Loucy (cell line): ENCODE data around the gene PKD2.

Experiments used
- H2AFZ ChIP-seq: fragments of 200-600 bp; sonication (generic); 2 replicates; pipeline ENCODE4 v1.6.0; 2016; ENCODE audit warnings: antibody characterized with exemption, mild to moderate bottlenecking, low read length, moderate library complexity
- H3F3A ChIP-seq: fragments of 200-600 bp; 2 replicates; pipeline ENCODE4 v1.6.0; 2016; ENCODE audit warnings: antibody characterized with exemption, low read depth, mild to moderate bottlenecking
- H3K27me3 ChIP-seq: fragments of 200-600 bp; sonication (generic); 2 replicates; pipeline ENCODE4 v1.6.1; 2014; ENCODE audit warnings: low read length, mild to moderate bottlenecking; ENCODE audit not compliant: insufficient read depth, poor library complexity, severe bottlenecking
- H3K36me3 ChIP-seq: fragments of 200-600 bp; sonication (generic); 2 replicates; pipeline ENCODE4 v1.6.1; 2016; ENCODE audit warnings: low read length; ENCODE audit not compliant: insufficient read depth
- H3K4me1 ChIP-seq: fragments of 200-600 bp; sonication (generic); 2 replicates; pipeline ENCODE4 v1.5.1; 2014; ENCODE audit warnings: low read length, mild to moderate bottlenecking; ENCODE audit not compliant: insufficient read depth, poor library complexity, severe bottlenecking
- H3K4me2 ChIP-seq: fragments of 200-600 bp; sonication (generic); 2 replicates; pipeline ENCODE4 v1.6.0; 2014; ENCODE audit warnings: antibody characterized with exemption, low read length, low read depth, mild to moderate bottlenecking; ENCODE audit not compliant: poor library complexity, severe bottlenecking
- H3K4me3 ChIP-seq: fragments of 200-600 bp; sonication (generic); 2 replicates; pipeline ENCODE4 v1.5.1; 2014; ENCODE audit warnings: low read length, mild to moderate bottlenecking, mixed read lengths; ENCODE audit not compliant: poor library complexity, severe bottlenecking
- H3K79me2 ChIP-seq: fragments of 200-600 bp; sonication (generic); 2 replicates; pipeline ENCODE4 v1.6.1; 2014; ENCODE audit warnings: low read length; ENCODE audit not compliant: insufficient read depth
- H3K9ac ChIP-seq: fragments of 200-600 bp; sonication (generic); 2 replicates; pipeline ENCODE4 v1.6.0; 2014; ENCODE audit warnings: mild to moderate bottlenecking, low read depth, low read length, moderate library complexity; ENCODE audit not compliant: poor library complexity, severe bottlenecking
- H3K9me2 ChIP-seq: fragments of 200-600 bp; sonication (generic); replicated peaks from 2 replicates; pipeline ENCODE4 v1.6.1; 2016; ENCODE audit warnings: low read depth, low read length, mixed read lengths
- H3K9me3 ChIP-seq: fragments of 200-600 bp; sonication (generic); 2 replicates; pipeline ENCODE4 v1.6.1; 2014; ENCODE audit warnings: mild to moderate bottlenecking, antibody characterized with exemption, low read length, low read depth; ENCODE audit not compliant: insufficient read depth
- H4K20me1 ChIP-seq: fragments of 200-600 bp; sonication (generic); 2 replicates; pipeline ENCODE4 v1.6.0; 2014; ENCODE audit warnings: antibody characterized with exemption, low read length, mild to moderate bottlenecking; ENCODE audit not compliant: insufficient read depth, poor library complexity, severe bottlenecking
- EZH2phosphoT487 ChIP-seq: fragments of 200-600 bp; IDR thresholded peaks from 2 replicates; pipeline ENCODE4 v1.6.1; 2018; ENCODE audit warnings: antibody characterized with exemption, mild to moderate bottlenecking, moderate library complexity, borderline replicate concordance
- TF ChIP-seq, protein P1 (sequence below): fragments of 200-600 bp; sonication (generic); conservative IDR thresholded peaks from 2 replicates; pipeline ENCODE4 v1.5.1; 2014; ENCODE audit warnings: mild to moderate bottlenecking, antibody characterized with exemption, low read length

Gene PKD2

DNA sequence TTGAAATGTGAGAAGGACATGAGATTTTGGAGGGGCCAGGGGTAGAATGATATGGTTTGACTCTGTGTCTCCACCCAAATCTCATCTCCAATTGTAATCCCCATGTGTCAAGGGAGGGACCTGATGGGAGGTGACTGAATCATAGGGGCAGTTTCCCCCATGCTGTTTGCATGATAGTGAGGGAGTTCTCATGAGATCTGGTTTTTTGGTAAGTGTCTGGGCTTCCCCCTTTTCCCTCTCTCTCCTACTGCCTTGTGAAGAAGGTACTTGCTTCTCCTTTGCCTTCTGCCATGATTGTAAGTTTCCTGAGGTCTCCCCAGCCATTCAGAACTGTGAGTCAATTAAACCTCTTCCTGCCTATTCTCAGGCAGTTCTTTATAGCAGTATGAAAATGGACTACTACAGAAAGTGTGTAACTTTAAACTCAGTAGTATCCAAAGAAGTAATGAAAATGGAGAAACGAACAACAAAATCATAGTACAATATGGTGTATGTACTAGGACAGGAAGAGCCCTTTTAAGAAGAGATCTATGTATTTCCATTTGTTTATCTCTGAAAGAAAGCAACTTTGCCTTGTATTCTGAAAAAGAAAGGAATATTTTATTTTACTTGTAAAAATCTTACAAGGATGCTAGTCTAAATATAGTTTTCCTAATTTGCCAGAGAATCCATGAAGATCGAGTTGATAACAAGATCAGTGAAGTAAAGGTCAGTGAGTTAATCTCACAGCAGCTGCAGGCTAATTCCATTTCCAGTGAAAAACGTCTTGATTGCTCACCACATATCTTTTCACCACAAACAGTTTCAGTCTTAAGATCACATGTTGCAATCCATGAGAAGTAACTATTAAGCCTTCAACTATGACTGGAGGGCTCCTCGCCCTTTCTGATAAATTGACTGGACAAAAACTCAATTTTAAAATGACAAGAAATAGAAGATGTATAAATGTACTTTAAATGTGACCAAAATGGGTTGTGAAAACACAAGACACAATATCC lies 20.5 kb downstream of the PKD2 start:
- Histone ChIP-seq H3F3A (no peaks in the 10 kb centered on the region), H3K4me3 (no peak overlapping the region), H3K9me3 (no peaks in the 10 kb centered on the region; the same call in 1 of the 2 replicates), H3K9me2 (no peaks in the 10 kb centered on the region), H3K27me3 (no peaks in the 10 kb centered on the region), H3K4me2 (no peak overlapping the region), H4K20me1 (no peaks in the 10 kb centered on the region), H3K79me2 (no peaks in the 10 kb centered on the region), H3K36me3 (peaks cover 24% of the 10 kb centered on the region; the same call in 1 of the 2 replicates), H3K4me1 (no peaks in the 10 kb centered on the region), H3K9ac (no peak overlapping the region), H2AFZ (no peak overlapping the region)
- no peak for TF ChIP-seq EZH2phosphoT487
- TF ChIP-seq, protein P1, sequence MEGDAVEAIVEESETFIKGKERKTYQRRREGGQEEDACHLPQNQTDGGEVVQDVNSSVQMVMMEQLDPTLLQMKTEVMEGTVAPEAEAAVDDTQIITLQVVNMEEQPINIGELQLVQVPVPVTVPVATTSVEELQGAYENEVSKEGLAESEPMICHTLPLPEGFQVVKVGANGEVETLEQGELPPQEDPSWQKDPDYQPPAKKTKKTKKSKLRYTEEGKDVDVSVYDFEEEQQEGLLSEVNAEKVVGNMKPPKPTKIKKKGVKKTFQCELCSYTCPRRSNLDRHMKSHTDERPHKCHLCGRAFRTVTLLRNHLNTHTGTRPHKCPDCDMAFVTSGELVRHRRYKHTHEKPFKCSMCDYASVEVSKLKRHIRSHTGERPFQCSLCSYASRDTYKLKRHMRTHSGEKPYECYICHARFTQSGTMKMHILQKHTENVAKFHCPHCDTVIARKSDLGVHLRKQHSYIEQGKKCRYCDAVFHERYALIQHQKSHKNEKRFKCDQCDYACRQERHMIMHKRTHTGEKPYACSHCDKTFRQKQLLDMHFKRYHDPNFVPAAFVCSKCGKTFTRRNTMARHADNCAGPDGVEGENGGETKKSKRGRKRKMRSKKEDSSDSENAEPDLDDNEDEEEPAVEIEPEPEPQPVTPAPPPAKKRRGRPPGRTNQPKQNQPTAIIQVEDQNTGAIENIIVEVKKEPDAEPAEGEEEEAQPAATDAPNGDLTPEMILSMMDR = no peak

DNA sequence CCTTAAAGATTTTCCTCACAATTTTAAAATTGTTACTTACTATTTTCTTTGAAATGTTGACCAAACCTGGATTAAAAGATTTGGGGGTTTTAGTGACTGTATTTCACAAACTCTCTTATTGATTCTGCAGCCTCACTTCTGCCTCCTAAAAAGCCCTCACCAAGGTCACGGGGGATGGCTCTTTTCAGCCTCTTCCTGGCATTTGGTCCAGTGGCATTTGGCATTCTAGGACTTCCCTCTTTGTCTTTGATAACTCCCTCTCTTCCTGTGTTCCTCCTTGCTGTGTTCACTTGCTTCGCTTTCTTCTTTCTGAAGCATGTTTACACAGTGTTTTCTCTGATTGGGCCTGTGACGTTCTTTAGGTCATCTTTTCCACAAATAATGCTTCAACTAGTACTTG lies 21.5 kb downstream of the PKD2 start:
- Histone ChIP-seq H3K4me3 (no peak overlapping the region), H3K4me1 (no peaks in the 10 kb centered on the region), H3K9ac (no peak overlapping the region), H3K36me3 (peaks cover 20% of the 10 kb centered on the region; the same call in 1 of the 2 replicates), H4K20me1 (no peaks in the 10 kb centered on the region), H3K4me2 (no peak overlapping the region), H3K79me2 (no peaks in the 10 kb centered on the region), H3K9me3 (no peaks in the 10 kb centered on the region; the same call in 1 of the 2 replicates), H3K9me2 (no peaks in the 10 kb centered on the region), H3K27me3 (no peaks in the 10 kb centered on the region), H3F3A (no peaks in the 10 kb centered on the region), H2AFZ (no peak overlapping the region)
- TF ChIP-seq, protein P1 = no peak
- no peak for TF ChIP-seq EZH2phosphoT487

DNA sequence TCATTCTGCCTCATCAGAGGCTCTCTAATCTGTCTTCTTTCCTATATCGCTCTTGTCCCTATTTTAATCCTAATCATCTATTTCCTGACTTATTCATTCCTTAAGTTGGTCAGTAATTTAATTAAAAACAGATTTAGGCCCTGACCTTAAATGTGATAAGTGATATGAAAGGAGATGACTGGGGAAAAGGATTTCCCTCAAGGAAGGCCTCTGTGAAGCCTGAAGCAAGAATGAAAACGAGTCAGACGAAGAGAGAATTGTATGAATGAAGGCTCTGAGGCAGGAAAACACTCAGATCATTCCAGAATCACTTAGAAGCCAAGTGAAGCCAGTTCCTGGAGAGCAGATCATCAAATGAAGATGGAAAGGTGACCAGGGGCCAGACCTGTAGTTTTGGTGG lies 22.1 kb downstream of the PKD2 start:
- Histone ChIP-seq H2AFZ (no peak overlapping the region), H3K9me3 (no peaks in the 10 kb centered on the region; the same call in 1 of the 2 replicates), H3F3A (no peaks in the 10 kb centered on the region), H3K9me2 (no peaks in the 10 kb centered on the region), H4K20me1 (no peaks in the 10 kb centered on the region), H3K4me1 (no peaks in the 10 kb centered on the region), H3K9ac (no peak overlapping the region), H3K36me3 (peaks cover 20% of the 10 kb centered on the region; the same call in 1 of the 2 replicates), H3K27me3 (no peaks in the 10 kb centered on the region), H3K79me2 (no peaks in the 10 kb centered on the region), H3K4me2 (no peak overlapping the region), H3K4me3 (no peak overlapping the region)
- TF ChIP-seq, protein P1 = no peak
- TF ChIP-seq EZH2phosphoT487 = no peak
